Progenitor cell of endocrine pancreas (in vitro differentiated cells): ENCODE results near the gene PLA2G4D. TPM values are rescaled to one million over a fixed set of nuclear protein-coding genes. Genes with fewer than 3 reads are reported as not detected.

Source experiments
- DNase-seq: peaks from one replicate; pipeline ENCODE4 v3.0.0; 2021; ENCODE audit warnings: low spot score; ENCODE audit not compliant: unreplicated experiment
- H3K27ac Mint-ChIP-seq: 2 replicates; pipeline ENCODE4 v1.8.0; 2021; ENCODE audit warnings: mild to moderate bottlenecking, moderate library complexity, mixed read lengths
- H3K27me3 Mint-ChIP-seq: 2 replicates; pipeline ENCODE4 v1.8.0; 2021; ENCODE audit warnings: mixed read lengths
- H3K36me3 Mint-ChIP-seq: 2 replicates; pipeline ENCODE4 v1.8.0; 2022; ENCODE audit warnings: mixed read lengths; ENCODE audit not compliant: insufficient read depth
- H3K4me1 Mint-ChIP-seq: 2 replicates; pipeline ENCODE4 v1.8.0; 2021; ENCODE audit warnings: low read depth, mixed read lengths
- H3K4me3 Mint-ChIP-seq: 2 replicates; pipeline ENCODE4 v1.8.0; 2021; ENCODE audit warnings: low read depth, mild to moderate bottlenecking, moderate library complexity, mixed read lengths
- H3K9me3 Mint-ChIP-seq: 2 replicates; pipeline ENCODE4 v1.8.0; 2021; ENCODE audit warnings: low read depth, mixed read lengths
- CTCF ChIP-seq: fragments of 200-600 bp; sonication (generic); IDR thresholded peaks from one replicate; pipeline ENCODE4 v1.5.0; 2021; ENCODE audit warnings: antibody characterized with exemption, mild to moderate bottlenecking; ENCODE audit not compliant: unreplicated experiment
- total RNA-seq: library from RNA; stranded (reverse); gene quantifications from 2 replicates; pipeline ENCODE4 v1.2.1, GENCODE V29; 2021

The PLA2G4D gene
- total RNA-seq, 1 donor from 2014 or later = not detected

GRCh38 chr15:42062284-42062806 is 32.0 kb downstream of the PLA2G4D start:
- Mint-ChIP-seq H3K9me3 (no peaks in the 10 kb centered on the region), H3K27me3 (peaks cover 23% of the 10 kb centered on the region), H3K36me3 (no peaks in the 10 kb centered on the region), H3K4me3 (no peak overlapping the region), H3K4me1 (peaks cover 11% of the 10 kb centered on the region), H3K27ac (no peak overlapping the region)
- no peak for DNase-seq
- no peak for TF ChIP-seq CTCF

GRCh38 chr15:42060797-42061196 is 33.6 kb downstream of the PLA2G4D start:
- Mint-ChIP-seq H3K4me3 (no peak overlapping the region), H3K36me3 (no peaks in the 10 kb centered on the region), H3K27me3 (peaks cover 27% of the 10 kb centered on the region), H3K4me1 (peaks cover 4% of the 10 kb centered on the region), H3K9me3 (no peaks in the 10 kb centered on the region), H3K27ac (no peak overlapping the region)
- no peak for TF ChIP-seq CTCF
- DNase-seq = no peak

- no peak for TF ChIP-seq CTCF
- H3K27me3 Mint-ChIP-seq = peaks cover 28% of the 10 kb centered on the region
- H3K4me1 Mint-ChIP-seq = peaks cover 2% of the 10 kb centered on the region
- H3K36me3 Mint-ChIP-seq = no peaks in the 10 kb centered on the region
- H3K9me3 Mint-ChIP-seq = no peaks in the 10 kb centered on the region
- no peak for DNase-seq
- H3K27ac Mint-ChIP-seq = no peak overlapping the region
- H3K4me3 Mint-ChIP-seq = no peak overlapping the region
Observed at GRCh38 chr15:42060477-42060763, 33.9 kb downstream of the PLA2G4D start.

- peak; percentile 90 for TF ChIP-seq CTCF
- Mint-ChIP-seq H3K36me3 (no peaks in the 10 kb centered on the region), H3K27ac (no peak overlapping the region), H3K4me3 (no peak overlapping the region), H3K4me1 (peaks cover 2% of the 10 kb centered on the region), H3K9me3 (no peaks in the 10 kb centered on the region), H3K27me3 (peaks cover 33% of the 10 kb centered on the region)
- DNase-seq = peak; percentile 59
Observed at GRCh38 chr15:42059661-42060476, 34.5 kb downstream of the PLA2G4D start.

GRCh38 chr15:42058791-42059190 is 35.6 kb downstream of the PLA2G4D start:
- no peak for DNase-seq
- Mint-ChIP-seq H3K4me3 (no peak overlapping the region), H3K27ac (no peak overlapping the region), H3K27me3 (peaks cover 36% of the 10 kb centered on the region), H3K4me1 (peaks cover 2% of the 10 kb centered on the region), H3K9me3 (no peaks in the 10 kb centered on the region), H3K36me3 (no peaks in the 10 kb centered on the region)
- no peak for TF ChIP-seq CTCF
